Cardiac muscle cell (in vitro differentiated cells and primary cell): Measurements from ENCODE around the gene CNPY2. TPM values are rescaled to one million over a fixed set of nuclear protein-coding genes. Genes with fewer than 3 reads are reported as not detected.
"Not testable (repeated sequence)": the region's sequence is repeated elsewhere in the genome, so short reads cannot be mapped to it uniquely, and the experiment has no call there.

Experiments used
- DNase-seq, 2 donors: peaks; one replicate each; pipeline versions ENCODE4 v3.0.0 to v3.0.0-alpha.2; 2010 to 2017; ENCODE audit warnings: low read depth in 1 of 2, low spot score in 1 of 2
- H3K27ac ChIP-seq: fragments of 200-600 bp; sonication (generic); 2 replicates; pipeline ENCODE4 v1.5.1; 2016
- H3K27me3 ChIP-seq: fragments of 200-600 bp; sonication (generic); 2 replicates; pipeline ENCODE4 v1.6.0; 2016; ENCODE audit warnings: control low read depth
- H3K36me3 ChIP-seq: fragments of 200-600 bp; sonication (generic); 2 replicates; pipeline ENCODE4 v1.5.1; 2016; ENCODE audit warnings: control low read depth
- H3K4me1 ChIP-seq: fragments of 200-600 bp; sonication (generic); 2 replicates; pipeline ENCODE4 v1.8.1; 2017; ENCODE audit warnings: low read depth, mild to moderate bottlenecking, mixed run types
- H3K4me3 ChIP-seq: fragments of 200-600 bp; sonication (generic); 2 replicates; pipeline ENCODE4 v1.5.1; 2016; ENCODE audit warnings: mild to moderate bottlenecking
- H3K9me3 ChIP-seq: fragments of 200-600 bp; sonication (generic); 2 replicates; pipeline ENCODE4 v1.5.1; 2017; ENCODE audit warnings: low read depth, mild to moderate bottlenecking, control low read depth
- polyA plus RNA-seq: library from polyadenylated mRNA; unstranded; fragments of >200 nt; fragmentation: Nextera tagmentation; extraction: Ambion mirVana; gene quantifications from 2 replicates; pipeline ENCODE4 v1.2.1, GENCODE V29; 2016
- total RNA-seq: library from RNA; depleted of rRNA; stranded (reverse); fragments of >200 nt; gene quantifications from 2 replicates; pipeline ENCODE4 v1.2.3, GENCODE V29; 2016
- TF ChIP-seq, protein P1 (sequence below): IDR thresholded peaks from 2 replicates; pipeline ENCODE4 v1.5.1; 2012; ENCODE audit warnings: low read depth, mild to moderate bottlenecking, low read length

CNPY2 gene
- total and polyA plus RNA-seq, 2 experiments from 2014 or later, result 85.3 to 302 TPM

DNA sequence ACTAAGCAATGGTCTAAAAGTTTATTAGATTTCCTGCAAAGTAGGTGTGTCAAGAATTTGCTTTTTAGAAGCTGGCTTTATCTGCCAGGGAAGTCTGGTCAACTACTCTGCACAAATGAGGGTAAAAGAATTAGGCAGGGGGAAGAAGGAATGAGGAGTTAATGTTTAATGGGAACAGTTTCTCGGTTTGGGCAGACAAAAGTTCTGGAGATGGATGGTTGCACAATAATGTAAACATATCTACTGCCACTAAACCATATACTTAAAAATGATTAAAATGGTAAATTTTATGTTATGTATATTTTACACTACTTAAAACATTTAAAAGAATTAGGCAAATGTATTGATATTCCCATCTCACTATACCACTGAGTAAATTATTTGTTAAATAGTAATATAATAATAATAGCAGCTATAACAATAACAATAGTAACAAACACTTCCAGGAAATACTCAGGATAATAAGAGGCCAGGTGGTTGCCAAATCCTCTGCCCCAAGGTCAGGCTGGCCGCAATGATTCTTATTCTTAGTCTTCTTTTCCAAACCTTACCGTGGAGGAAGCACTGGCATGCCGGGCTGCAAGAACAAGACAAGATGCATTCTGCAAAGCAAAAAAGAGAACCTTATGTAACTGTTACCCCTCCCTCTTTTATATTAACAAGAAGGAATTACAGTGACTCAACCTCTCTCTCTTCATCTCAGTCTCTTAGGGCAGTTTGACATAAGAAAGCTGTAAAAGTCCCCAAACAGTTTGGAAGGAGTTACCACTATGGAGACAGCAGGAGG lies 29.6 kb downstream of the CNPY2 start:
- no peaks in the 10 kb centered on the region for H3K27me3 ChIP-seq
- peaks cover 55% of the 10 kb centered on the region for H3K36me3 ChIP-seq
- H3K4me1 ChIP-seq, result no peaks in the 10 kb centered on the region
- no peak overlapping the region for H3K4me3 ChIP-seq
- no peaks in the 10 kb centered on the region for H3K9me3 ChIP-seq
- H3K27ac ChIP-seq, result peak overlapping the region; percentile 52
- TF ChIP-seq, protein P1, sequence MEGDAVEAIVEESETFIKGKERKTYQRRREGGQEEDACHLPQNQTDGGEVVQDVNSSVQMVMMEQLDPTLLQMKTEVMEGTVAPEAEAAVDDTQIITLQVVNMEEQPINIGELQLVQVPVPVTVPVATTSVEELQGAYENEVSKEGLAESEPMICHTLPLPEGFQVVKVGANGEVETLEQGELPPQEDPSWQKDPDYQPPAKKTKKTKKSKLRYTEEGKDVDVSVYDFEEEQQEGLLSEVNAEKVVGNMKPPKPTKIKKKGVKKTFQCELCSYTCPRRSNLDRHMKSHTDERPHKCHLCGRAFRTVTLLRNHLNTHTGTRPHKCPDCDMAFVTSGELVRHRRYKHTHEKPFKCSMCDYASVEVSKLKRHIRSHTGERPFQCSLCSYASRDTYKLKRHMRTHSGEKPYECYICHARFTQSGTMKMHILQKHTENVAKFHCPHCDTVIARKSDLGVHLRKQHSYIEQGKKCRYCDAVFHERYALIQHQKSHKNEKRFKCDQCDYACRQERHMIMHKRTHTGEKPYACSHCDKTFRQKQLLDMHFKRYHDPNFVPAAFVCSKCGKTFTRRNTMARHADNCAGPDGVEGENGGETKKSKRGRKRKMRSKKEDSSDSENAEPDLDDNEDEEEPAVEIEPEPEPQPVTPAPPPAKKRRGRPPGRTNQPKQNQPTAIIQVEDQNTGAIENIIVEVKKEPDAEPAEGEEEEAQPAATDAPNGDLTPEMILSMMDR, result no peak
- peak in 1 of 2 donors; percentile 9 for DNase-seq

- not testable (repeated sequence) for H3K9me3 ChIP-seq, H3K4me3 ChIP-seq, H3K4me1 ChIP-seq, H3K27me3 ChIP-seq, DNase-seq, H3K27ac ChIP-seq
- peaks cover 67% of the 10 kb centered on the region for H3K36me3 ChIP-seq
Observed at GRCh38 chr12:56284263-56284662, 31.5 kb downstream of the CNPY2 start.

- Histone ChIP-seq H3K36me3 (peaks cover 77% of the 10 kb centered on the region), H3K27me3 (no peaks in the 10 kb centered on the region), H3K27ac (no peak overlapping the region), H3K4me1 (no peaks in the 10 kb centered on the region), H3K9me3 (no peaks in the 10 kb centered on the region), H3K4me3 (no peak overlapping the region)
- TF ChIP-seq, protein P1, result no peak
- DNase-seq, result no peak
Observed at GRCh38 chr12:56282579-56282978, 33.2 kb downstream of the CNPY2 start.

GRCh38 chr12:56282030-56282429 lies 33.8 kb downstream of the CNPY2 start:
- DNase-seq, result no peak
- no peaks in the 10 kb centered on the region for H3K9me3 ChIP-seq
- no peak overlapping the region for H3K4me3 ChIP-seq
- peaks cover 79% of the 10 kb centered on the region for H3K36me3 ChIP-seq
- TF ChIP-seq, protein P1, result no peak
- no peaks in the 10 kb centered on the region for H3K4me1 ChIP-seq
- no peak overlapping the region for H3K27ac ChIP-seq
- no peaks in the 10 kb centered on the region for H3K27me3 ChIP-seq

DNA sequence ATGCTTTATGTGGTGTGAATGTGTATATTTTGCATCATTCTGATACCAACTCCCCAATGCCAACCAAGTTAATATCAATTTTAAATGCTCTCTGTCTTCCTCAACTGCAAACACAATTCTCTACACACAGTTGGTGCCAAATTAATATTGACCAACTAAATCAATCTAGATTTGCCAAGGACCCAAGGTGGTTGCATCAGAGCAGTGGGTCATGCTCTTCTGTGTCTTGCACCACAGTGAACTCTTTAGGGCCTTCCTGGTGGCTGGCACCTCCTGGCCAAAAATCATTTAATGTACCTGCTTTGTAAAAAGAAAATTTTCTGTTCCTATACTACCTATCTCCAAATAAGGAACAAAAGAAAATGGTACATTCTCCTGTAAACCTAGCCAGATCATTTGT lies 34.9 kb downstream of the CNPY2 start:
- Histone ChIP-seq H3K4me1 (no peaks in the 10 kb centered on the region), H3K27ac (no peak overlapping the region), H3K36me3 (peaks cover 84% of the 10 kb centered on the region), H3K9me3 (no peaks in the 10 kb centered on the region), H3K4me3 (no peak overlapping the region), H3K27me3 (no peaks in the 10 kb centered on the region)
- TF ChIP-seq, protein P1, result no peak
- DNase-seq, result no peak

- Histone ChIP-seq H3K27me3 (no peaks in the 10 kb centered on the region), H3K36me3 (peaks cover 89% of the 10 kb centered on the region), H3K27ac (no peak overlapping the region), H3K4me3 (no peak overlapping the region), H3K4me1 (no peaks in the 10 kb centered on the region), H3K9me3 (no peaks in the 10 kb centered on the region)
- no peak for DNase-seq
- TF ChIP-seq, protein P1, result no peak
Observed at GRCh38 chr12:56278905-56279304, 36.9 kb downstream of the CNPY2 start.
